A204.1 (cell line): ENCODE results near the gene IGF2.
"Not testable (repeated sequence)": the region's sequence is repeated elsewhere in the genome, so short reads cannot be mapped to it uniquely, and the experiment has no call there.

Source experiments
- FAIRE-seq: peaks from 2 replicates; lab custom pipeline; 2012; peaks lifted over from hg19 to GRCh38; lab: Jason Lieb, UNC

Gene IGF2

DNA sequence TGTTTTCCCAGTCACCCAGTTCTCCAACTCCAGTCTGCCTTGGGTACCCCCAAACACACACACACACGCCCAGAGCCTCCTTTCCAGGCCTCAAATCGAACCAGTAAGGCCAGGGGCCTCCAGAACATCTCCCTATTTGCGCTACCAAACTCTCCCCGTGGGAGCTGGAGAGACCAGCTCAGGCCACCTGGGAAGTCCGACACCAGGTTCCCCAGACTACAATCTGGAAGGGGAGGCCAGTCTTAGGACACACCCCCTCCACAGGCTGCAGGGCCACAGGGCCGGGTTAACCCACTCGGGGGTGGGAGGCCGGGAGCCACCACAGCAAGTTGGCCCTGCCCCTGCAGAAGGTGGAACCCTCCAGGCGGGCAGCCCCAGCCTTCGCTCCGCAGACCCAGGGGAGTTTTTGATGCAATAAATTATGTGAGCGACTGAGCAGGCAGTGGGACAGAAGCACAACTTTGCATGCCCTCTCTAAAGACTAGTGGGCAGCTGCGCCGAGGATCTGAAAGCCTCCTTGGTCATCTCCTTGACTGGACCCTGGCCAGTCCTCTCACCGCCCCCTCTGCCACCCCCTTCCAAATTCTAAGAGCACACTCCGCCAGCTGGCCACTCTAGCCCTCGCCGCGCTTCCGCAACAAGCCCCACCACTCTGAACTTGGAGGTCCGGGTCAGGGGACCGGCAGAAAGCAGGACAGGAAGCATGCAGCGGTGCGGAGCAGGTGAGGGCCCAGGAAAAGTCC is 2.8 kb downstream of the IGF2 start:
- FAIRE-seq = no peak

DNA sequence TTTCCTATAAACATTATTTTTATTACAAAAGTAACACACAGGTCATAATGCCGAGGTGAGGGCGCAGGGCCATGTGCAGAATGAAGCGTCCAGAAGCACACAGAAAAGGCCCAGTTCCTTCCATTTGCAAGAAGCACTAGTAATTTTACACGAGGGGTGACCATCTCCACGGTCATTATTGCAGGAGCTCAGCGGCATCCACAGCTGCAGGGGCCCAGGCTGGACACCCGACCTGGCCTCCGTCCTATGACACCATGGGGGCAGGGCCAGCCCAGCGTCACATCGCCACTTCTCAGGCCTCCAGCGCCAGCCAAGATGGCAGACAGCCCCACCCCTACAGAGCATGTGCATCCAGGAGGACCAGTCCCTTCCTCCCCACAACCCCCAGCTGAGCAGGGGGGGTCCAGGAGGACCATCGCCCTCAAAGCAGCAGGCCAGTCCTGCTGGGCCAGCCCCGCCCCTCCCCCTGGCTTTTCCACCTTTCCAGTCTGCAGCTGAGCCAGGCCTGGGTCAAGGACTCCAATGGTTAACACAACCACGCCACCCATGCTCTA is 3.5 kb downstream of the IGF2 start:
- FAIRE-seq = no peak

DNA sequence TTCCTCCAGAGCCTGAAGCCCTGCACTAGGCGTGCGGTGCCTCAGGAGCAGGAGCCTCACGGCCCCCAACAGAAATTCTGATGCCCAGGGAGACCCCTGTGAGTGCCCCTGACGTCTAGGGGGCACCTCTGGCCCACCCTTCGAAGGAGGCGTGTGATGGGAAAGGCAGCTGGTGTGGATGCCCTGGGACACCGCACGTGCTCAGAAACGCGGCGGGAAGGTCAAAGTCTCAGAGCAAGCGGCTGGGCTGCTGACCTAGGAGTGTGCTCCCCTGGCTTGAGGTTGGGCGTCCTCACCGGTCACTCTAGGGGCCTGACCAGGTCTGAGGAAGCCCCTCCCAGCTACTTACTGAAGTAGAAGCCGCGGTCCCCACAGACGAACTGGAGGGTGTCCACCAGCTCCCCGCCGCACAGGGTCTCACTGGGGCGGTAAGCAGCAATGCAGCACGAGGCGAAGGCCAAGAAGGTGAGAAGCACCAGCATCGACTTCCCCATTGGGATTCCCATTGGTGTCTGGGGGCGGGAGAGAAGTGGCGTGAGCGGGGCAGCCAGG is 4.1 kb downstream of the IGF2 start:
- FAIRE-seq = no peak

DNA sequence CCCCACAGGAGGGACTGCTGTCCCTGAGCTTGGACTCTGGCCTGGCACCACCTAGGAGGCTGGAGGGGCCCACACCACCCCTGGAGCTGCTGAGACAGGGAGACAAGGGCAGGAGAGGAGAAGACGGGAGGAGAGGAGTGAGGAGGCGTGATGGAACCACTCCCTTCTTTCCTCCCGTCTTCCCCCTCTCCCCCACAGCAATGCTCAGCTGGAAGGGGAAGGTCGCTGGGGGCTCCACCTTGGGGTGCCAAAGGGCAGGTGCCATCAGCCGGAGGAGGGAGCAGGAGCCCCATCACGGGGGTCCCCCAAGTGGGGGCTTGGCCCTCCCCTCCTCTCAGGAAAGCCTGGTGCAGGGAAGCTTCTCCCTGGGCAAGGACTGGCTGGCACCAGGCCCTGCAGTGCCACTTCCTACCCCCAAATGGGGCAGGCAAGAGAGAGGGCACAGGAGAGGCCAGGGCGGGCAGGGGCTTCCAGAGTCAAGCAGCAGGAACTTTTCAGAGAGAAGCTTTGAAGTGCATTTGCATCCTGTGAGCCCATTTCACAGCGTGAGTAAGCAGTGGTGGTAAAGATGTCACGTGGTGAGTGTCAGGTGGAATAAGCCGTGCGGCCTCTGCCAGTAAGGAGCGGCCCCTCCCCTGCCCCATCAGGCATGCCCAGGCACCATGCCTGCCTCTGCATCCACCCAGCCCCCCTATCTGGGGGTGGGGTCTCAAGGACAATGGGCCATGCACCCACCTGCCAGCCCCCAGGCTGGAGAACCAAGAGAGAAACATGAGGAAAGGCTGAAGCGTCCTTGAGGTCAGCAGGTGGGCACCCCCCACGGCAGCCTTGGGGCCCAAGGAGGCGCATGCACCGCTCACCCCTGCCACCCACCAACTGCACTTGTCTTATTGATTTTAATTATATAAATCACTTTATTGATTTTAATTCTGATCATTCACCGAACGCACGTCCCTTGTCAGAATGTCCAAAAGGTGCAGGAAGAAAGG is 4.9 kb downstream of the IGF2 start:
- no peak for FAIRE-seq

DNA sequence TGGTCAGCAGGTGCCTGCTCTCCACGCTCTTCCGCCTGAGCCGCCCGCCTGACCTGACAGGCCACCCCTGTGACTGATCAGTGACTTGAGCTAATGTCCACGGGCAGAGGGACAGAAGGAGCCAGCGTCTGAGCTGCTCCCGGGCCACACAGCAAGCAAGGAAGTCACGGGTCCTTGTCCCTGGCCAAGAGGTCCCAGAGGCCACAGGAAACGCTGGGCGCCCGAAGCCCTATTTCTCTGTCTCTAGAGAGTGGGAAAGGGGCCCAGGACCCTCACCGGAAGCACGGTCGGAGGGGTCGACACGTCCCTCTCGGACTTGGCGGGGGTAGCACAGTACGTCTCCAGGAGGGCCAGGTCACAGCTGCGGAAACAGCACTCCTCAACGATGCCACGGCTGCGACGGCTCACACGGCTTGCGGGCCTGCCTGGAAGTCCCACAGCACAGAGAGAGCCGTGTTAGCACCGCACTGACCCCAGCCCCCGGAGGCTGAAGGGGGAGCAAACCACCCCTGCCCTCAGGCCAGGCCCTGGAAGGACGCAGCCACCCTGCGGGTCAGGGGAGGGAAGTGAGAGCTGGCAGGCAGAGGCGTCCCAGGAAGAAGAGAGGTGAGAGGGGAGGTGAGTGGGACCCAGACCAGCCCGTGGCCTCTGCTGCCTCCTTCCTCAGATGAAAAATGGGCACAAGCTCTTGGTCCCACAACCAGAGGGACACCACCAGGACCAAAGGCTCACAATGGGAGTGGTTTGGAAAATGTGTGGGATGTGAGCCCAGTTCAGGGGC is 5.8 kb downstream of the IGF2 start:
- no peak for FAIRE-seq

DNA sequence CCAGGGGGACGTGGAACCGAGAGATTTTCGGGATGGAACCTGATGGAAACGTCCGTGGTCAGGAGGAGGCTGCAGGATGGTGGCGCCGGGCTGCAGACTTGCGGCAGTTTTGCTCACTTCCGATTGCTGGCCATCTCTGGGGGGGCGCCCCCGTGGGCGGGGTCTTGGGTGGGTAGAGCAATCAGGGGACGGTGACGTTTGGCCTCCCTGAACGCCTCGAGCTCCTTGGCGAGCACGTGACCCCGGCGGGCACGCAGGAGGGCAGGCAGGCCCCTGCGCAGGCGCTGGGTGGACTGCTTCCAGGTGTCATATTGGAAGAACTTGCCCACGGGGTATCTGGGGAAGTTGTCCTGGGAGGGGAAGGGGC is 6.3 kb downstream of the IGF2 start:
- FAIRE-seq = no peak

DNA sequence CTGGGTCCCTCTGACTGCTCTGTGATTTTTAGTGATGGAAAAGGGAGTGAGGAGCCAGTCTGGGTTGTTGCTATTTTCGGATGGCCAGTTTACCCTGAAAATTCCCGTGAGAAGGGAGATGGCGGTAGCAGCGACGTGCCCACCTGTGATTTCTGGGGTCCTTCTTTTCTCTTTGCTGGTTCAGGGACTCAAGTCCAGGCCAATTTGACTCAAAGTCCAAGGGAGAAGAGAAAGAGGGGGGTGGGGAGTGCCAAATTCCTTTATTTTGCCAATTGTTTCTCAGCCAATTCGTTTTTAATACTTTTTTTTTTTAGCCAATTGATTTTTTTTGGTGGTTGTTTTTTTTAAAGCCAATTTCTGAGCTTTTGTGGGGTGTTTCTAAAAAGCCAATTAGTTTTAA is 6.9 kb downstream of the IGF2 start:
- FAIRE-seq = no peak

DNA sequence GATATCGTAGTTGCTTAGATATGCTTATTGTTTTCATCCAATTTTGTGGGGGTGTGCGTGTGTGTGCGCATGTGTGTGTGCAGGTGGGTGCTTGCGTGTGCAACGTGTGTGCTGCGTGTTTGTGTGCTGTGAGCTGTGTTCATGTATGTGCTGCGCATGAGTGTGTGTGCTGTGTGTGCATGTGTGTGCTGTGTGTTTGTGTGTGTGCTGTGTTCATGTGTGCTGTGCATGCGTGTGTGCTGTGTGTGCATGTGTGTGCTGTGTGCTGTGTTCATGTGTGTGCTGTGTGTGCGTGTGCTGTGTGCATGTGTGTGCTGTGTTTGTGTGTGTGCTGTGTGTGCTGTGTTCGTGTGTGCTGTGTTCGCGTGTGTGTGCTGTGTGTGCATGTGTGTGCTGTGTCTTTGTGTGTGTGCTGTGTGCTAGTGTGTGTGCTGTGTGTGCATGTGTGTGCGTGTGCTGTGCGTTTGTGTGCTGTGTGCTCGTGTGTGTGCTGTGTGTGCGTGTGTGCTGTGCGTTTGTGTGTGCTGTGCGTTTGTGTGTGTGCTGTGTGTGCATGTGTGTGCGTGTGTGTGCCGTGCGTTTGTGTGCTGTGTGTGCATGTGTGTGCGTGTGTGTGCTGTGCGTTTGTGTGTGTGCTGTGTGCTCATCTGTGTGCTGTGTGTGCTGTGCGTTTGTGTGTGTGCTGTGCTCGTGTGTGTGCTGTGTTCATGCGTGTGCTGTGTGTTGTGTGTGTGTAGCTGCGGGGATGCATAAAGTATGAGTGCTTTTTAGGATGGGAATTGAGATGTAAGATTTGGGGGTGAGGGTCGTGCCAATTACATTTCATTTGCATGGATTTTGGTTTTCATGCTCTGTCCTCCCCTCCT is 7.6 kb downstream of the IGF2 start:
- FAIRE-seq = no peak

DNA sequence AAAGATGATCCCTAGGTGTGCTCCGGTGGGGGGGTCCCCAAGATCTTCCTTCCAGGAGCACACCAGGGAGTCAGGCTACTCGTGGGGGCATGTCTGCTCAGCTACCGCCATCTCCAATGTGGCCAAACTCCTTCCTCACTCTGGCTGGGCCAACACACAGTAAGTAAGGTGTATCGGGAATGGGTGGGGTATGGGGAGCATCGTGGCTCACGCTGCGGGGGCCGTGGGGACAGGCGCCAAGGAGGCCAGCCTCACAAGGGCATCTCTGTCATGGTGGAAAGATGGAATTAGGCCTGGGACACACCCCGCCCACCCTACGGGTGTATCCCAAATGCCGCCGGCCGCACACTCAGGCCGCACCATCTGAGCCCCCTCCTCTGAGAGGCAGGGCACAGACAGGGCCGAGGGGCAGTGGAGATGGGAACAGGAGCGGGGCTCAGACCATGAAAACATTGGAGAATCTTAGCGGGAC is 8.3 kb downstream of the IGF2 start:
- no peak for FAIRE-seq

DNA sequence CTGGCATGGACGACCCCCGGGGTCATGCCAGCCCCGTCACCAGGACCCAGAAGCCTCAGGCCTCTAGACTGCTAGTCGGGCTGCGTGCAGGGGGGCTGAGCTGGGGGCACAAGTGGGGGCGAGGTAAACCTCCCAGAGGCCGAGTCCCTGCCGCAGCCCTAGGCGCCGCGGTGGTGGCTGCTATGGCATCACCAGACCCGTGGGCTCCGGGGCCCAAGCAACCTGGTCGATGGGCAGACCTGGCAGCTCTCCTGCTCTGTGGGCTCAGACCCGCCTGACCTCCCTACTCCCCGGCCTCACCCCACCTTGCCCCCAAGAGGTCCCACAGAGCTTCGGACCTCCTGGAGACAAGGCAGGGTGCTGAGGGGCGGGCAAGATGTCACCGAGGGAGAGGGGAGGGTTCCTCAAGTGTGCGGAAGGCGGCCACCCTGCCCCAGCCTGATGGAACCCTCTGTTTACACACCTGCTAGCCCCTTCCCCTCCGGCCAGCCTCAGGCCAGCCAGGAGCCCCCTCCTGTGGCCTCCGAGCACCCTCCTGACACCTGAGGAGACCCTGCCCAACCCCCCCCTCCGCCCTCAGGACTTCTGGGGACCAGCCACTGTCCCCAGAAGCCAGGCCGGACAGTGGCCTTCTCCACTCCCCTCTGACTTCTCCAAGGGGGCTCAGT is 9.4 kb downstream of the IGF2 start:
- FAIRE-seq = no peak

DNA sequence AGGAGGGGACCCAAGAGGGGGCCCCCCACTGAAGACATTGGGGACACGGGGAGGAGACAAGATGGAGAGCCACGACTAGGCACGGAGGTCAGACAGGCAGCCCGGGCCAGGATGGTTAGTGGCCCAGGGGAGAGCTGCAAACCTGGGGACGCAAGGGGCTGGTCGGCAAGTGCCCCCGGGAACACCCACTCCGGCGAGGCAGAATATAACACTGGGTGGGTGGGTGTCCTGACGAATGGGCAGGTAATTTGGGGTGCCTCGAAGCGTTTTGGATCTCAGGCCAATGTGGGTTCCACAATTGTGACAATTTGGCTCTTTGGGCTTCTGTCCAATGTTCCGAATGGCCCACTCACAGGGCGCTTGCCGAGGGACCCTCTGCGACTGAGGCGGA is 9.9 kb downstream of the IGF2 start:
- no peak for FAIRE-seq

DNA sequence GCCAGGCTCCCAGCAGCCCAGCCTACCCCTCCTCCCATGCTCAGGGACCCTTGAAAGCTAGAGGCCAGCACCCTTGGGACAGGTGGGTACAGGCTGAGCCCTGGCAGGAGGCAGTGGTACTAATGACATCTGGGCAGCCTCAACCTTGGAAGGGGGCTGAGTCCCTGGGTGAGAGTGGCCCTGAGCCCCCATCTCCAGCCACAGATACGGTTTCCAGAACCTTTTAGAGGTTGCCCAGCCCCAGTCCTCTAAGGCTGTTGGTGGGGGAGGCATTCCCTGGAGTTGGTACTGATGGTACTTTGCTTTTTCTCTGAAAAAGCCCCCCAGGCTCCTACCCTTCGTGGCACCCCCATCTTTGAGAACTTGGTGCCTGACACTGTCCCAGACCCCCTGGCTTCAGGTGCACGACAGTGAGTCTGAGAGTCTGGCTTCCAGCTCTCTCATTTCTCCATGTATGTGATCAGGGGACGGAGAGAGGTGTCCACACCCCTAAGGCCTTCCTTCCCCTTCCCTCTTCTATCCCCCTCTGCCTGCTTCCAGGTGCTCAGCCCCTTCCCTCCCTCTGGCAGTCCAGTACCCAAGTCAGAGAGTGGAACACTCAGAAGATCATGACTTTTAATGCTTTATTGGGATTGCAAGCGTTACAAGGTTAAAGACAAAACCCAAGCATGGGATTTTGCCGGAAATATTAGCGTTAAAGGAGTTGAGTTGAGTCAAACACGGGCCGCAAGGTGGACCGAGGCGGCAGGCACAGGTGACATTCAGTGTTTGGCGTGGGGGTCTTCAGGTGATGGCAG is 10.5 kb downstream of the IGF2 start:
- FAIRE-seq = no peak

DNA sequence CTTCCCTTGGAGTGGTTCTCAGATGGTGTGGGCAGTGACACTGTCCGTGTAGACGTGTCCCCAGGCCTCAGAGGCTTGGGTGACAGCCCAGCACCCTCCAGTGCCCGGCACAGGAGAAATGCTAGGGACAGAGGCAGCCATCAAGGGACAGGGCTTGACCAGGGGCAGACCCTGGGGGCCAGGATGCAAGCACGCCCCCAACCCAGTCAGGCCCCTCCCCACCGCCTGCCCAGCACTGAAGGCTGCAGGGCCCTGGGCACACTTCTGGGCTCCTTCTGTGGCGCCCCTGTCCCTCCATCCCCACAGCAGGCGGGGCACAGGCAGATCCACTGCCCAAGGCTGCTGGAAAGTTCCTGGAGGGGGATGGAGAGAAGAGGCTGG is 11.1 kb downstream of the IGF2 start:
- FAIRE-seq = no peak

DNA sequence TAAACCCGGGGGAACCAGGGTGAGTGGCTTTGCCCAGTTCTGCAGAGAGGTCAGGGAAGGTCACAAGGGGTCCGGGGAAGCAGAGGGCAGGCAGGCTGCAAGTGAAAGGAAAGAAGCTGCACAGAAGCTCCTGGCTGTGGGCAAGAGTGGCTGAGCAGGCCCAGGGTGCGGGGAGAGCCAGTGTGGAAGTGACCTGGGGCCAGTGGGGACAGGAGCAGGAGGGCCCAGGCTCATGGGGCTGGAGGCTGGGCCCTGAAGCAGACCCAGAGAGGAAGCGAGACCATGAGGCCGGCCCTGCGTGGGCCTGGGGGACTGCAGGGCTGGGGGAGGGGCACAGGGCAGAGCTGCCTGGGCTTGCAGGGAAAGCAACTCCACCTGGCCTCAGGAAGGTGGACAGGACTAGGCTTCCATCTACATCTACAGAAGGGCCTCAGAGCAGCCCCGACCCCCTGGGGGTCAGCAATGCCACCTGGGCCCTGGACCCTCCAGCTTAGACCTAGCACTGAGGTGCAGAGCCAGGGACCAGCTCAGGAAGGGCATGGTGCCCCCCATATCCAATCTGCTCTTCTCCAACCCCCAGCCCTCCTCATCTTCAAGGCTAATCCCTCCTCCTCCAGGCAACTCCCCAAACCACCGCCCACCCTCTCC is 11.6 kb downstream of the IGF2 start:
- FAIRE-seq = no peak

DNA sequence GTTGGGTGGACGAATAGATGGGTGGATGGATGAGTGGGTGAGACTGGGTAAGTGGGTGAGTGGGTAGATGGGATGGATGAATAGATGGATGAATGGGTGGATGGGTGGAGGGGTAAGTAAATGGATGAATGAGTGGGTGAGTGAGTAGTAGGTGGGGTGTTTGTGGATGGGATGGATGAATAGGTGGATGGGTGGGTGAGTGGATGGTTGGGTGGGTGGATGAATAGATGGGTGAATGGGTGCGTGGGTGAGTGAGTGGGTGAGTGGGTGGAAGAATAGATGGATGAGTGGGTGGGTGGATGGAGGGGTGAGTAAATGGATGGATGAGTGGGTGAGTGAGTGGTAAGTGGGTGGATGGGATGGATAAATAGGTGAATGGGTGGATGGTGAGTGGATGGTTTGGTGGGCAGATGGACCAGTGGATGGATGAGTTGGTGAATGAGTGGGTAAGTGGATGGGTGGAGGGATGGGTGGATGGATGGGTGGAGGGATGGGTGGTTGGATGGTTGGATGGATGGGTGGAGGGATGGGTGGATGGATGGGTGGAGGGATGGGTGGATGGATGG is 12.6 kb downstream of the IGF2 start:
- FAIRE-seq = no peak

DNA sequence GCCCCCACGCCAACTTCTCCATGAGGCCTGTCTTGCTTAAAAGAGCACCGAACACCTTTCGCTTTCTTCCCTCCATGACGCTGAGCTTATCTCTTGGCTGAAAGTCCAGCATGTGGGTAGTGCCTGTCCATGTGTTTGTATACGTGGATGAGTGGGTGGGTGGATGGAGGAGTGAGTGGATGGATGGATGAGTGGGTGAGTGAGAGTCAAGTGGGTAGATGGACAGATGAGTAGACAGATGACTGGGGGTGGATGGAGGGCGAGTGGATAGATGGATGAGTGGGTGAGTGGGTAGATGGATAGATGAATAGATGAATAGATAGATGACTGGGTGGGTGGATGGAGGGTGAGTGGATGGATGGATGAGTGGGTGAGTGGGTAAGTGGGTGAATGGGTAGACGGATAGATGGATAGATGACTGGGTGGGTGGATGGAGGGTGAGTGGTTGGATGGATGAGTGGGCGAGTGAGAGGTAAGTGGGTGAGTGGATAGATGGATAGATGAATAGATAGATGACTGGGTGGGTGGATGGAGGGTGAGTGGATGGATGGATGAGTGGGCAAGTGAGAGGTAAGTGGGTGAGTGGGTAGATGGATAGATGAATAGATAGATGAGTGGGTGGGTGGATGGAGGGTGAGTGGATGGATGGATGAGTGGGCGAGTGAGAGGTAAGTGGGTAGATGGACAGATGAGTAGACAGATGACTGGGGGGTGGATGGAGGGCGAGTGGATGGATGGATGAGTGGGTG is 14.3 kb downstream of the IGF2 start:
- not testable (repeated sequence) for FAIRE-seq

DNA sequence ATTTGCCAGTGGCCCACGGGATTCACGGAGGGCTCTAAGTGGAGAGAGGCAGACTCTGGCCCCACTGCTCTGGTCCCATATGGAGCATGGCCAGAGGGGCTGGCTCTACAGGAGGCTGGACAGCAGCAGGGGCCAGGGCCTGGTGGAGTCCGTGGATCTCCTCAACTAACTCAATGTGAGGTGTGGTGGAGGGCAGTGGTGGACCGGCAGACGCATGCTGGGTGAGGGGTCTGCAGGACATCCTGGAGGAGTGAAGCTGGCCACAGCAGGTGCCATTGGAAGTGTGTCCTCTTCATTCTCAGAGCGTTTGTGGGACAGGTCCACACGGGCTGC is 15.6 kb downstream of the IGF2 start:
- no peak for FAIRE-seq
